HCT116 (cell line): ENCODE measurements around the gene EMSY. TPM values are rescaled to one million over a fixed set of nuclear protein-coding genes. Genes with fewer than 3 reads are reported as not detected.

Experiments
- ATAC-seq: fragments of 200-7000 bp; cut with Tn5 transposase; 2 replicates; pipeline ENCODE4 v1.9.1; 2020; ENCODE audit warnings: mild to moderate bottlenecking, moderate library complexity
- BruUV-seq: library from RNA; stranded (reverse); fragments of 400-500 nt; replicated peaks from 2 replicates; lab custom pipeline; 2021; lab: Mats Ljungman, UMichigan
- CTCF ChIA-PET: fragments of 300-600 bp; sonication (Branson Sonifier 250); formaldehyde crosslinking; loops from one replicate; lab custom pipeline; 2021; ENCODE audit warnings: antibody characterized with exemption; lab: Charles Lee
- POLR2A ChIA-PET: fragments of 300-600, 350-600 bp; sonication (Branson Sonifier 250); formaldehyde crosslinking; loops from one replicate; lab custom pipeline; 2021; ENCODE audit warnings: antibody characterized with exemption; lab: Charles Lee
- RAD21 ChIA-PET, 2 experiments: fragments of 300-600 bp; sonication (Branson Sonifier 250); formaldehyde crosslinking; loops; one replicate each; lab custom pipeline; 2023; ENCODE audit warnings: low total read pairs in 2 of 2; ENCODE audit not compliant: uncharacterized antibody in 2 of 2, unreplicated experiment in 2 of 2, low non-redundant PET in 1 of 2; lab: Charles Lee
- DNase-seq: peaks from one replicate; pipeline ENCODE4 v3.0.0-alpha.2; 2010; ENCODE audit warnings: low read depth, low spot score
- H2AFZ ChIP-seq: fragments of 200-600 bp; shearing (Covaris generic), sonication (generic); 2 replicates; pipeline ENCODE4 v1.6.1; 2017; ENCODE audit warnings: low read depth, mixed run types, mixed read lengths, antibody characterized with exemption, low read length; ENCODE audit not compliant: poor library complexity, severe bottlenecking
- H3K27ac ChIP-seq: 2 replicates; pipeline ENCODE4 v1.5.1; 2012; ENCODE audit warnings: low read depth, low read length
- H3K27me3 ChIP-seq: fragments of 200-600 bp; sonication (generic); 2 replicates; pipeline ENCODE4 v1.6.1; 2016; ENCODE audit warnings: mixed run types, low read length, mixed read lengths; ENCODE audit not compliant: insufficient read depth
- H3K36me3 ChIP-seq, 2 experiments: fragments of 200-500 bp in 1 of 2; fragments of 200-600 bp in 1 of 2; sonication (Bioruptor generic) in 1 of 2; sonication (generic) in 1 of 2; 2 replicates each; pipeline versions ENCODE4 v1.5.1 to v1.6.1; 2014 to 2016; ENCODE audit warnings: low read length in 2 of 2, inconsistent platforms in 1 of 2, mixed read lengths in 1 of 2, mixed run types in 1 of 2; ENCODE audit not compliant: insufficient read depth in 2 of 2, control insufficient read depth in 1 of 2
- H3K4me1 ChIP-seq, 2 experiments: fragments of 200-600 bp in 1 of 2; sonication (generic) in 1 of 2; 2 replicates each; pipeline versions ENCODE4 v1.5.1 to v1.6.1; 2012 to 2017; ENCODE audit warnings: low read length in 2 of 2, inconsistent platforms in 1 of 2, mild to moderate bottlenecking in 1 of 2, mixed read lengths in 1 of 2, mixed run types in 1 of 2, moderate library complexity in 1 of 2; ENCODE audit not compliant: insufficient read depth in 2 of 2, control insufficient read depth in 1 of 2
- H3K4me2 ChIP-seq: fragments of 200-600 bp; sonication (generic); 2 replicates; pipeline ENCODE4 v1.6.1; 2017; ENCODE audit warnings: mixed run types, low read length, mixed read lengths
- H3K4me3 ChIP-seq, 2 experiments: fragments of 200-600 bp in 1 of 2; sonication (generic) in 1 of 2; replicated peaks in 1 of 2; 2 replicates each; pipeline ENCODE4 v1.5.1; 2011 to 2016; ENCODE audit warnings: low read length in 2 of 2, control low read depth in 1 of 2, low read depth in 1 of 2, mild to moderate bottlenecking in 1 of 2, mixed read lengths in 1 of 2, mixed run types in 1 of 2
- H3K79me2 ChIP-seq: fragments of 200-600 bp; sonication (generic); 2 replicates; pipeline ENCODE4 v1.6.1; 2017; ENCODE audit warnings: mild to moderate bottlenecking, mixed run types, low read length, moderate library complexity, mixed read lengths; ENCODE audit not compliant: insufficient read depth
- H3K9ac ChIP-seq: fragments of 200-600 bp; sonication (generic); 2 replicates; pipeline ENCODE4 v1.6.1; 2016; ENCODE audit warnings: low read length, mixed read lengths
- H3K9me2 ChIP-seq: fragments of 200-600 bp; sonication (generic), shearing (Covaris generic); 2 replicates; pipeline ENCODE4 v1.6.1; 2017; ENCODE audit warnings: mixed run types, mild to moderate bottlenecking, moderate library complexity; ENCODE audit not compliant: insufficient read depth
- H3K9me3 ChIP-seq, 2 experiments: fragments of 200-500 bp in 1 of 2; fragments of 200-600 bp in 1 of 2; sonication (Bioruptor generic) in 1 of 2; sonication (generic) in 1 of 2; 2 replicates each; pipeline ENCODE4 v1.6.1; 2014 to 2017; ENCODE audit warnings: low read length in 2 of 2, mixed read lengths in 2 of 2, inconsistent platforms in 1 of 2, low read depth in 1 of 2, mild to moderate bottlenecking in 1 of 2, mixed run types in 1 of 2, moderate library complexity in 1 of 2; ENCODE audit not compliant: control insufficient read depth in 1 of 2, insufficient read depth in 1 of 2
- H4K20me1 ChIP-seq: fragments of 200-600 bp; sonication (generic), shearing (Covaris generic); 2 replicates; pipeline ENCODE4 v1.6.1; 2017; ENCODE audit warnings: mixed run types, mild to moderate bottlenecking, moderate library complexity; ENCODE audit not compliant: insufficient read depth
- CBX3 ChIP-seq: IDR thresholded peaks from 2 replicates; pipeline ENCODE4 v1.6.1; 2012; ENCODE audit warnings: low read depth
- CEBPB ChIP-seq: IDR thresholded peaks from 2 replicates; pipeline ENCODE4 v1.6.1; 2012; ENCODE audit warnings: low read depth
- EGR1 ChIP-seq: IDR thresholded peaks from 2 replicates; pipeline ENCODE4 v1.6.1; 2012; ENCODE audit warnings: low read depth
- ELF1 ChIP-seq: IDR thresholded peaks from 2 replicates; pipeline ENCODE4 v1.6.1; 2012; ENCODE audit warnings: low read depth, borderline replicate concordance
- EZH2 ChIP-seq: fragments of 200-600 bp; sonication (generic); IDR thresholded peaks from 2 replicates; pipeline ENCODE4 v1.6.1; 2017; ENCODE audit warnings: antibody characterized with exemption, mixed run types
- EZH2phosphoT487 ChIP-seq: fragments of 200-600 bp; IDR thresholded peaks from 2 replicates; pipeline ENCODE4 v1.6.1; 2018; ENCODE audit warnings: antibody characterized with exemption, borderline replicate concordance
- FOSL1 ChIP-seq: IDR thresholded peaks from 2 replicates; pipeline ENCODE4 v1.6.1; 2012; ENCODE audit warnings: low read depth
- POLR2A ChIP-seq: IDR thresholded peaks from 2 replicates; pipeline ENCODE4 v1.7.0; 2011; ENCODE audit warnings: borderline replicate concordance; ENCODE audit not compliant: insufficient read depth, insufficient read length; ENCODE audit errors: extremely low read depth
- POLR2AphosphoS5 ChIP-seq: IDR thresholded peaks from 2 replicates; pipeline ENCODE4 v1.6.1; 2011; ENCODE audit warnings: mild to moderate bottlenecking, low read depth, low read length, moderate library complexity
- RAD21 ChIP-seq: IDR thresholded peaks from 2 replicates; pipeline ENCODE4 v1.6.1; 2012; ENCODE audit warnings: low read depth, mild to moderate bottlenecking
- SIN3A ChIP-seq: IDR thresholded peaks from 2 replicates; pipeline ENCODE4 v1.6.1; 2012; ENCODE audit warnings: low read depth
- SP1 ChIP-seq: IDR thresholded peaks from 2 replicates; pipeline ENCODE4 v1.6.1; 2012; ENCODE audit warnings: low read depth
- TCF7L2 ChIP-seq: IDR thresholded peaks from 2 replicates; pipeline ENCODE4 v1.7.0; 2011; ENCODE audit warnings: borderline replicate concordance, inconsistent platforms; ENCODE audit not compliant: insufficient read depth, insufficient read length; ENCODE audit errors: extremely low read depth
- YY1 ChIP-seq: IDR thresholded peaks from 2 replicates; pipeline ENCODE4 v1.6.1; 2011; ENCODE audit warnings: low read length, low read depth, moderate library complexity, mild to moderate bottlenecking; ENCODE audit not compliant: insufficient replicate concordance; ENCODE audit errors: extremely low read depth
- ZFX ChIP-seq: fragments of 450-650 bp; IDR thresholded peaks from 2 replicates; pipeline ENCODE4 v1.6.1; 2017
- ZNF274 ChIP-seq: fragments of 200-500 bp; sonication (Bioruptor generic); IDR thresholded peaks from 2 replicates; pipeline ENCODE4 v1.6.1; 2014; ENCODE audit warnings: mild to moderate bottlenecking, low read depth, low read length, inconsistent platforms
- intact Hi-C: fragments of 100-400 bp; cut with micrococcal nuclease; formaldehyde crosslinking; loops from 2 replicates; pipeline ENCODE4 v1.10.0; 2022
- total RNA-seq: library from RNA; stranded (reverse); gene quantifications from one replicate; pipeline ENCODE4 v1.2.1, GENCODE V29; 2021; ENCODE audit not compliant: unreplicated experiment
- TF ChIP-seq, protein P1 (sequence below): IDR thresholded peaks from 2 replicates; pipeline ENCODE4 v1.6.1; 2012; ENCODE audit warnings: low read depth
- TF ChIP-seq, protein P2 (sequence below): IDR thresholded peaks from 2 replicates; pipeline ENCODE4 v1.6.1; 2012
- TF ChIP-seq, protein P3 (sequence below): IDR thresholded peaks from 2 replicates; pipeline ENCODE4 v1.6.1; 2012

EMSY gene
- total RNA-seq, 1 experiment from 2014 or later: 22.7 TPM

DNA sequence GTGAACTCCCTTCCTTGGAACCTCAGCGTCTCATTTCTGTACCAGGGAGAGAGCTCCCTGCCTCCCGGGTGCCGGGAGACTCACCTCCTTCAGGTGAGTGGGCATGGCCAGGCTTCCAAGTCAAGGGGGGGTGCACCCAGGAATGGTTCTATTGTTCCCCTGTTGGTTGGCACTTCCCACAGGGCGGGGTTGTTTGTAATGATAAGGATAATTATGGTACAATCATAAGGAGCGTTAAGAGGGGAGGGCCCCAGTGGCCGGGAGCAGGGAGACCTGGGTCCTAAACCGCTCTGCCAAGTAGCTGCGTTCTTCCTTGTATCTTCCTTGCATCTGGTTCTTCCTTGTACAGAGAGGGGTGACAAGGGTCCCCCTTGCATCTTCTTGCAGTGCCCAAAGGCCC is 146.6 kb downstream of the EMSY start:
- CTCF ChIA-PET: no interaction called here
- no peaks in the 10 kb centered on the region for H3K79me2 ChIP-seq
- intact Hi-C loops: no loop called here

More for the DNA sequence above, 146.6 kb downstream of the EMSY start:
- Histone ChIP-seq H3K4me2 (no peak overlapping the region), H3K27ac (no peak overlapping the region), H3K9me2 (no peaks in the 10 kb centered on the region), H4K20me1 (no peaks in the 10 kb centered on the region), H3K36me3 (no peaks in the 10 kb centered on the region), H3K4me3 (no peak overlapping the region), H3K27me3 (no peaks in the 10 kb centered on the region), H3K9ac (no peak overlapping the region), H3K9me3 (no peaks in the 10 kb centered on the region), H3K4me1 (peaks cover 0 to 7% of the 10 kb centered on the region in 2 experiments; a peak in 2 of 4 replicates), H2AFZ (no peak overlapping the region)
- DNase-seq (no peak), ATAC-seq (no peak)
- RAD21 ChIA-PET: no interaction called here
- POLR2A ChIA-PET: no interaction called here
- no TSS peak for BruUV-seq
- no peak for TF ChIP-seq SIN3A
- TF ChIP-seq CBX3: no peak
- TF ChIP-seq, protein P1, sequence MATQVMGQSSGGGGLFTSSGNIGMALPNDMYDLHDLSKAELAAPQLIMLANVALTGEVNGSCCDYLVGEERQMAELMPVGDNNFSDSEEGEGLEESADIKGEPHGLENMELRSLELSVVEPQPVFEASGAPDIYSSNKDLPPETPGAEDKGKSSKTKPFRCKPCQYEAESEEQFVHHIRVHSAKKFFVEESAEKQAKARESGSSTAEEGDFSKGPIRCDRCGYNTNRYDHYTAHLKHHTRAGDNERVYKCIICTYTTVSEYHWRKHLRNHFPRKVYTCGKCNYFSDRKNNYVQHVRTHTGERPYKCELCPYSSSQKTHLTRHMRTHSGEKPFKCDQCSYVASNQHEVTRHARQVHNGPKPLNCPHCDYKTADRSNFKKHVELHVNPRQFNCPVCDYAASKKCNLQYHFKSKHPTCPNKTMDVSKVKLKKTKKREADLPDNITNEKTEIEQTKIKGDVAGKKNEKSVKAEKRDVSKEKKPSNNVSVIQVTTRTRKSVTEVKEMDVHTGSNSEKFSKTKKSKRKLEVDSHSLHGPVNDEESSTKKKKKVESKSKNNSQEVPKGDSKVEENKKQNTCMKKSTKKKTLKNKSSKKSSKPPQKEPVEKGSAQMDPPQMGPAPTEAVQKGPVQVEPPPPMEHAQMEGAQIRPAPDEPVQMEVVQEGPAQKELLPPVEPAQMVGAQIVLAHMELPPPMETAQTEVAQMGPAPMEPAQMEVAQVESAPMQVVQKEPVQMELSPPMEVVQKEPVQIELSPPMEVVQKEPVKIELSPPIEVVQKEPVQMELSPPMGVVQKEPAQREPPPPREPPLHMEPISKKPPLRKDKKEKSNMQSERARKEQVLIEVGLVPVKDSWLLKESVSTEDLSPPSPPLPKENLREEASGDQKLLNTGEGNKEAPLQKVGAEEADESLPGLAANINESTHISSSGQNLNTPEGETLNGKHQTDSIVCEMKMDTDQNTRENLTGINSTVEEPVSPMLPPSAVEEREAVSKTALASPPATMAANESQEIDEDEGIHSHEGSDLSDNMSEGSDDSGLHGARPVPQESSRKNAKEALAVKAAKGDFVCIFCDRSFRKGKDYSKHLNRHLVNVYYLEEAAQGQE: no peak
- TF ChIP-seq FOSL1: no peak
- no peak for TF ChIP-seq RAD21
- TF ChIP-seq, protein P2, sequence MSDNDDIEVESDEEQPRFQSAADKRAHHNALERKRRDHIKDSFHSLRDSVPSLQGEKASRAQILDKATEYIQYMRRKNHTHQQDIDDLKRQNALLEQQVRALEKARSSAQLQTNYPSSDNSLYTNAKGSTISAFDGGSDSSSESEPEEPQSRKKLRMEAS: no peak
- TF ChIP-seq CEBPB: no peak
- TF ChIP-seq ZFX: no peak
- TF ChIP-seq, protein P3, sequence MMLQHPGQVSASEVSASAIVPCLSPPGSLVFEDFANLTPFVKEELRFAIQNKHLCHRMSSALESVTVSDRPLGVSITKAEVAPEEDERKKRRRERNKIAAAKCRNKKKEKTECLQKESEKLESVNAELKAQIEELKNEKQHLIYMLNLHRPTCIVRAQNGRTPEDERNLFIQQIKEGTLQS: no peak
- TF ChIP-seq SP1: no peak
- no peak for TF ChIP-seq TCF7L2
- TF ChIP-seq EZH2phosphoT487: no peak
- TF ChIP-seq ZNF274: no peak
- no peak for TF ChIP-seq EGR1
- no peak for TF ChIP-seq POLR2AphosphoS5
- no peak for TF ChIP-seq POLR2A
- no peak for TF ChIP-seq ELF1
- TF ChIP-seq EZH2: no peak
- no peak for TF ChIP-seq YY1
